H9 (cell line): ENCODE data around the gene HOXD4. TPM values are rescaled to one million over a fixed set of nuclear protein-coding genes. Genes with fewer than 3 reads are reported as not detected.
A peak's percentile ranks its signal among the peaks of the same experiment; 100 is the strongest.

Experiments used
- DNase-seq: peaks from one replicate; pipeline ENCODE4 v3.0.0-alpha.2; 2017
- H2AFZ ChIP-seq: one replicate; pipeline ENCODE4 v1.6.1; 2013; ENCODE audit warnings: mild to moderate bottlenecking, low read length, control low read depth, moderate library complexity
- H2AK5ac ChIP-seq: 2 replicates; pipeline ENCODE4 v1.6.1; 2013; ENCODE audit warnings: low read length, control low read depth, mixed read lengths; ENCODE audit not compliant: insufficient read length
- H2BK120ac ChIP-seq: one replicate; pipeline ENCODE4 v1.6.1; 2013; ENCODE audit warnings: low read depth, mild to moderate bottlenecking, low read length, control low read depth, inconsistent platforms; ENCODE audit not compliant: poor library complexity, severe bottlenecking
- H2BK12ac ChIP-seq: 2 replicates; pipeline ENCODE4 v1.6.1; 2013; ENCODE audit warnings: low read length, control low read depth, mixed read lengths, low read depth; ENCODE audit not compliant: insufficient read length
- H2BK15ac ChIP-seq: 2 replicates; pipeline ENCODE4 v1.6.1; 2013; ENCODE audit warnings: low read depth, low read length, control low read depth
- H2BK20ac ChIP-seq: one replicate; pipeline ENCODE4 v1.6.1; 2013; ENCODE audit warnings: low read depth, mild to moderate bottlenecking, low read length, control low read depth, inconsistent platforms; ENCODE audit not compliant: poor library complexity, severe bottlenecking
- H2BK5ac ChIP-seq: 2 replicates; pipeline ENCODE4 v1.6.1; 2013; ENCODE audit warnings: low read length, control low read depth, mixed read lengths; ENCODE audit not compliant: insufficient read length
- H3K14ac ChIP-seq: 2 replicates; pipeline ENCODE4 v1.6.1; 2013; ENCODE audit warnings: low read length, control low read depth; ENCODE audit not compliant: insufficient read depth
- H3K18ac ChIP-seq: 2 replicates; pipeline ENCODE4 v1.6.1; 2013; ENCODE audit warnings: low read depth, mild to moderate bottlenecking, mixed read lengths, low read length, control low read depth; ENCODE audit not compliant: insufficient read length
- H3K23ac ChIP-seq: 2 replicates; pipeline ENCODE4 v1.6.1; 2013; ENCODE audit warnings: low read length, control low read depth, mixed read lengths, low read depth; ENCODE audit not compliant: insufficient read length
- H3K23me2 ChIP-seq: 2 replicates; pipeline ENCODE4 v1.6.1; 2013; ENCODE audit warnings: low read depth, mild to moderate bottlenecking, mixed read lengths, low read length, control low read depth; ENCODE audit not compliant: insufficient read length, poor library complexity, severe bottlenecking
- H3K27ac ChIP-seq: 2 replicates; pipeline ENCODE4 v1.5.1; 2013; ENCODE audit warnings: low read length, control low read depth, mixed read lengths, low read depth; ENCODE audit not compliant: insufficient read length
- H3K27me3 ChIP-seq: 2 replicates; pipeline ENCODE4 v1.6.1; 2013; ENCODE audit warnings: low read length, control low read depth, inconsistent platforms; ENCODE audit not compliant: insufficient read depth
- H3K4ac ChIP-seq: 2 replicates; pipeline ENCODE4 v1.6.1; 2013; ENCODE audit warnings: low read depth, mild to moderate bottlenecking, control low read depth, inconsistent platforms, low read length, moderate library complexity
- H3K4me1 ChIP-seq: 2 replicates; pipeline ENCODE4 v1.6.1; 2013; ENCODE audit warnings: low read length, control low read depth, inconsistent platforms; ENCODE audit not compliant: insufficient read depth
- H3K4me2 ChIP-seq: 2 replicates; pipeline ENCODE4 v1.6.1; 2013; ENCODE audit warnings: low read length, control low read depth, mixed read lengths; ENCODE audit not compliant: insufficient read length, insufficient read depth
- H3K56ac ChIP-seq: 2 replicates; pipeline ENCODE4 v1.6.1; 2013; ENCODE audit warnings: low read depth, mild to moderate bottlenecking, mixed read lengths, low read length, control low read depth; ENCODE audit not compliant: insufficient read length
- H3K79me1 ChIP-seq: 2 replicates; pipeline ENCODE4 v1.6.1; 2013; ENCODE audit warnings: low read depth, mild to moderate bottlenecking, moderate library complexity, low read length, control low read depth, inconsistent platforms; ENCODE audit not compliant: insufficient read depth, poor library complexity, severe bottlenecking
- H3K79me2 ChIP-seq: 2 replicates; pipeline ENCODE4 v1.6.1; 2013; ENCODE audit warnings: low read length, control low read depth, inconsistent platforms; ENCODE audit not compliant: insufficient read depth
- H3K9ac ChIP-seq: 2 replicates; pipeline ENCODE4 v1.6.1; 2013; ENCODE audit warnings: low read length, control low read depth, mixed read lengths; ENCODE audit not compliant: insufficient read length; ENCODE audit errors: extremely low read depth
- H3K9me3 ChIP-seq: one replicate; pipeline ENCODE4 v1.6.1; 2013; ENCODE audit warnings: low read depth, low read length, inconsistent platforms; ENCODE audit not compliant: control insufficient read depth
- H3T11ph ChIP-seq: one replicate; pipeline ENCODE4 v1.6.1; 2013; ENCODE audit warnings: mild to moderate bottlenecking, low read length, control low read depth, inconsistent platforms
- H4K20me1 ChIP-seq: one replicate; pipeline ENCODE4 v1.6.1; 2013; ENCODE audit not compliant: control insufficient read depth, insufficient read length, insufficient read depth
- H4K5ac ChIP-seq: 2 replicates; pipeline ENCODE4 v1.6.1; 2013; ENCODE audit warnings: low read depth, mild to moderate bottlenecking, mixed read lengths, low read length, control low read depth; ENCODE audit not compliant: insufficient read length
- H4K8ac ChIP-seq: replicated peaks from 2 replicates; pipeline ENCODE4 v1.6.1; 2013; ENCODE audit warnings: low read length, control low read depth, mixed read lengths, low read depth; ENCODE audit not compliant: insufficient read length
- H4K91ac ChIP-seq: 2 replicates; pipeline ENCODE4 v1.6.1; 2013; ENCODE audit warnings: low read depth, mild to moderate bottlenecking, moderate library complexity, mixed read lengths, low read length, control low read depth; ENCODE audit not compliant: insufficient read length
- H3K27ac Mint-ChIP-seq, 3 experiments: 2 replicates in 2 of 3; 3 replicates in 1 of 3; pipeline ENCODE4 v1.8.0; 2020 to 2021; ENCODE audit warnings: mixed read lengths in 3 of 3, mild to moderate bottlenecking in 1 of 3, moderate library complexity in 1 of 3
- H3K27me3 Mint-ChIP-seq: 2 replicates; pipeline ENCODE4 v1.8.0; 2021; ENCODE audit warnings: low read depth, mild to moderate bottlenecking, moderate library complexity, mixed read lengths
- H3K36me3 Mint-ChIP-seq, 3 experiments: 2 replicates in 2 of 3; 3 replicates in 1 of 3; pipeline ENCODE4 v1.8.0; 2020 to 2021; ENCODE audit warnings: low read depth in 3 of 3, mixed read lengths in 3 of 3; ENCODE audit not compliant: insufficient read depth in 1 of 3
- H3K4me1 Mint-ChIP-seq, 2 experiments: 2 replicates each; pipeline ENCODE4 v1.8.0; 2020; ENCODE audit warnings: mixed read lengths in 2 of 2
- H3K4me3 Mint-ChIP-seq, 2 experiments: 2 replicates in 1 of 2; 3 replicates in 1 of 2; pipeline ENCODE4 v1.8.0; 2020 to 2021; ENCODE audit warnings: mild to moderate bottlenecking in 2 of 2, mixed read lengths in 2 of 2, moderate library complexity in 1 of 2
- H3K9me3 Mint-ChIP-seq, 2 experiments: 2 replicates in 1 of 2; 3 replicates in 1 of 2; pipeline ENCODE4 v1.8.0; 2020; ENCODE audit warnings: mild to moderate bottlenecking in 2 of 2, mixed read lengths in 2 of 2, moderate library complexity in 1 of 2
- WGBS: extraction: QIAGEN DNeasy Blood & Tissue Kit; methylation state at CpG from one replicate; pipeline ENCODE4 v1.1.7; 2013; ENCODE audit warnings: missing lambda C conversion rate, low lambda C conversion rate, mixed read lengths; ENCODE audit not compliant: insufficient read length; ENCODE audit errors: extremely low coverage; 5-methylcytosine and 5-hydroxymethylcytosine counted together
- total RNA-seq: library from RNA; stranded (reverse); gene quantifications from 2 replicates; pipeline ENCODE4 v1.2.1, GENCODE V29; 2021
- TF ChIP-seq, protein P1 (sequence below): fragments of 200-600 bp; sonication (generic); conservative IDR thresholded peaks from 3 replicates; pipeline ENCODE4 v1.8.0; 2021; ENCODE audit warnings: antibody characterized with exemption, mild to moderate bottlenecking

Gene HOXD4
- total RNA-seq, 1 experiment from 2014 or later: not detected

- no peaks in the 10 kb centered on the region; a peak in 2 of 7 replicates for H3K36me3 Mint-ChIP-seq
- no peak overlapping the region for H3K9ac ChIP-seq
- H4K8ac ChIP-seq: no peak overlapping the region
- H3K23ac ChIP-seq: no peak overlapping the region
- H3K27ac Mint-ChIP-seq: no peak overlapping the region
- TF ChIP-seq, protein P1, sequence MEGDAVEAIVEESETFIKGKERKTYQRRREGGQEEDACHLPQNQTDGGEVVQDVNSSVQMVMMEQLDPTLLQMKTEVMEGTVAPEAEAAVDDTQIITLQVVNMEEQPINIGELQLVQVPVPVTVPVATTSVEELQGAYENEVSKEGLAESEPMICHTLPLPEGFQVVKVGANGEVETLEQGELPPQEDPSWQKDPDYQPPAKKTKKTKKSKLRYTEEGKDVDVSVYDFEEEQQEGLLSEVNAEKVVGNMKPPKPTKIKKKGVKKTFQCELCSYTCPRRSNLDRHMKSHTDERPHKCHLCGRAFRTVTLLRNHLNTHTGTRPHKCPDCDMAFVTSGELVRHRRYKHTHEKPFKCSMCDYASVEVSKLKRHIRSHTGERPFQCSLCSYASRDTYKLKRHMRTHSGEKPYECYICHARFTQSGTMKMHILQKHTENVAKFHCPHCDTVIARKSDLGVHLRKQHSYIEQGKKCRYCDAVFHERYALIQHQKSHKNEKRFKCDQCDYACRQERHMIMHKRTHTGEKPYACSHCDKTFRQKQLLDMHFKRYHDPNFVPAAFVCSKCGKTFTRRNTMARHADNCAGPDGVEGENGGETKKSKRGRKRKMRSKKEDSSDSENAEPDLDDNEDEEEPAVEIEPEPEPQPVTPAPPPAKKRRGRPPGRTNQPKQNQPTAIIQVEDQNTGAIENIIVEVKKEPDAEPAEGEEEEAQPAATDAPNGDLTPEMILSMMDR: no peak
- H4K91ac ChIP-seq: no peak overlapping the region
- H3K4me3 Mint-ChIP-seq: no peak overlapping the region
- H3K9me3 ChIP-seq: no peaks in the 10 kb centered on the region
- H3K27me3 Mint-ChIP-seq: peaks cover 99% of the 10 kb centered on the region
- no peak overlapping the region for H2BK120ac ChIP-seq
- H4K5ac ChIP-seq: no peak overlapping the region
- H3K27ac ChIP-seq: no peak overlapping the region
- peaks cover 89% of the 10 kb centered on the region for H3K27me3 ChIP-seq
- no peak overlapping the region for H3K14ac ChIP-seq
- H2BK5ac ChIP-seq: no peak overlapping the region
- no peak overlapping the region for H3T11ph ChIP-seq
- H2AFZ ChIP-seq: no peak overlapping the region
- no peak overlapping the region for H2BK20ac ChIP-seq
- H3K56ac ChIP-seq: no peak overlapping the region
- H2BK15ac ChIP-seq: no peak overlapping the region
- no peak overlapping the region for H3K18ac ChIP-seq
- H2BK12ac ChIP-seq: no peak overlapping the region
- H3K79me1 ChIP-seq: no peaks in the 10 kb centered on the region
- H3K4me1 Mint-ChIP-seq: peaks cover 28 to 46% of the 10 kb centered on the region in 2 experiments
- no CpG with 5 or more reads among the region's 5 CpGs for WGBS
- H3K9me3 Mint-ChIP-seq: peaks cover 5 to 20% of the 10 kb centered on the region in 2 experiments
- peaks cover 3% of the 10 kb centered on the region; the same call in 1 of the 2 replicates for H3K4me1 ChIP-seq
- H2AK5ac ChIP-seq: no peak overlapping the region
- H3K4me2 ChIP-seq: no peak overlapping the region
- no peaks in the 10 kb centered on the region for H4K20me1 ChIP-seq
- peaks cover 5% of the 10 kb centered on the region for H3K23me2 ChIP-seq
- H3K4ac ChIP-seq: no peak overlapping the region
- H3K79me2 ChIP-seq: no peaks in the 10 kb centered on the region
- peak; percentile 19 for DNase-seq
Observed at GRCh38 chr2:176101842-176102241, 49.5 kb upstream of the HOXD4 start.
